ENCODE results near the gene WAPL. TPM values are rescaled to one million over a fixed set of nuclear protein-coding genes. Genes with fewer than 3 reads are reported as not detected.
"Not testable (repeated sequence)": the region's sequence is repeated elsewhere in the genome, so short reads cannot be mapped to it uniquely, and the experiment has no call there.

Gene WAPL, protein sequence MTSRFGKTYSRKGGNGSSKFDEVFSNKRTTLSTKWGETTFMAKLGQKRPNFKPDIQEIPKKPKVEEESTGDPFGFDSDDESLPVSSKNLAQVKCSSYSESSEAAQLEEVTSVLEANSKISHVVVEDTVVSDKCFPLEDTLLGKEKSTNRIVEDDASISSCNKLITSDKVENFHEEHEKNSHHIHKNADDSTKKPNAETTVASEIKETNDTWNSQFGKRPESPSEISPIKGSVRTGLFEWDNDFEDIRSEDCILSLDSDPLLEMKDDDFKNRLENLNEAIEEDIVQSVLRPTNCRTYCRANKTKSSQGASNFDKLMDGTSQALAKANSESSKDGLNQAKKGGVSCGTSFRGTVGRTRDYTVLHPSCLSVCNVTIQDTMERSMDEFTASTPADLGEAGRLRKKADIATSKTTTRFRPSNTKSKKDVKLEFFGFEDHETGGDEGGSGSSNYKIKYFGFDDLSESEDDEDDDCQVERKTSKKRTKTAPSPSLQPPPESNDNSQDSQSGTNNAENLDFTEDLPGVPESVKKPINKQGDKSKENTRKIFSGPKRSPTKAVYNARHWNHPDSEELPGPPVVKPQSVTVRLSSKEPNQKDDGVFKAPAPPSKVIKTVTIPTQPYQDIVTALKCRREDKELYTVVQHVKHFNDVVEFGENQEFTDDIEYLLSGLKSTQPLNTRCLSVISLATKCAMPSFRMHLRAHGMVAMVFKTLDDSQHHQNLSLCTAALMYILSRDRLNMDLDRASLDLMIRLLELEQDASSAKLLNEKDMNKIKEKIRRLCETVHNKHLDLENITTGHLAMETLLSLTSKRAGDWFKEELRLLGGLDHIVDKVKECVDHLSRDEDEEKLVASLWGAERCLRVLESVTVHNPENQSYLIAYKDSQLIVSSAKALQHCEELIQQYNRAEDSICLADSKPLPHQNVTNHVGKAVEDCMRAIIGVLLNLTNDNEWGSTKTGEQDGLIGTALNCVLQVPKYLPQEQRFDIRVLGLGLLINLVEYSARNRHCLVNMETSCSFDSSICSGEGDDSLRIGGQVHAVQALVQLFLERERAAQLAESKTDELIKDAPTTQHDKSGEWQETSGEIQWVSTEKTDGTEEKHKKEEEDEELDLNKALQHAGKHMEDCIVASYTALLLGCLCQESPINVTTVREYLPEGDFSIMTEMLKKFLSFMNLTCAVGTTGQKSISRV (N-terminal part only)
- 24.5 and 26.0 TPM in 2 replicates for total RNA-seq (2014; rRNA removed)
- Bru-seq, nascent RNA: percentile 85 among the genes with signal in this experiment
- BruChase-seq, experiment 1, labeled RNA remaining after a 6-hour chase: percentile 85 among the genes with signal in this experiment
- percentile 86 among the genes with signal in this experiment for BruChase-seq, experiment 2, labeled RNA remaining after a 2-hour chase
- long read RNA-seq, full-length matches to known transcripts: 23 of 80 reads
- long read RNA-seq, partial matches to known transcripts: 40 of 80 reads
- long read RNA-seq, other reads (novel, unspliced or antisense): 17 of 80 reads

DNA sequence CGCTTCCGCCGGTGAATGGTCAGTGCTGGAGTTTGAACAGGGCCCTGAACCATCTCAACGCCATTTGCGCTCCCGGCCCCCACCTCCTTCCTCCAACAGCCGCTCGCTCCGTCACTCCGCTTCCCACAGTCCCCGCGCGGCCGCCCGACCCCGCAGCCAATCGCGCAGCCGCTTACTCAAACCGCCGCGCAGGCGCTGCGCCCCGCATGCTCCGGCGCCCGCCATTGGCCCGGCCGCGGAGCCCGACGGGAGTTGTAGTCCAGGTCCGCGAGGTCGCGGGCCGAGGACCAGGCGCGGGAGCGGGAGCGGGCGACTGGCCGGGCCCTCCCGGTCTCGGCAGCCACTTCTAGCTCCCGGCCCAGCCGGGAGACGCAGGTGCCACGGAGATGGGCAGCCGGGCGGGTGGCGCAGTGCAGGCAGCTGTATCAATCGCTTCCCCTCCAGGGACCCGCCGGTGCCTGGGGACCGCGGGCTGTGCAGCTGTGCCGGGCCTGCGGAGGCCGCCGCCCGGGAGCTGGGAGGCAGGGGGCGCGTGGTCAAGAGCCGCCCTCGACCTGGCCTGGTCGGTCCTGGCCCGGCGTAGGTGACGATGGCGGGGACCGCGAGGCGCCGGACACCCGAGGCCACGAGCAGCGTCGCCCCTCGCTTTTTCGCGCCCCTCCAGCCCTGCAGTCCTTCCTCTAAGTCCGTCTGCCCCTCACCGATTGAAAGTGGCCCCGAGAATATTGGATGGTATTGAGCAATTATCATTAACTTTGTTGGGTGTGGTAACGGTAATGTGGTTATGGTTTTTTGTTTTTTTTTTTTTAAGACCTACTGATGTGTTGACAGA lies at the start of gene WAPL:
WAPL (minus strand) TSS at position 115 of the 832 bp plus-strand sequence. CDS start 3,723 bp downstream, outside the sequence.
- Histone ChIP-seq H3K9me3 (ENCODE audit: low read length) (no peaks in the 10 kb centered on the region), H3K27ac (ENCODE audit: low read length) (peak within 1 kb of the TSS; percentile 50), H3K9ac (ENCODE audit: low read length) (peak within 1 kb of the TSS; percentile 98), H3F3A (ENCODE audit: low read length, unreplicated experiment) (no peaks in the 10 kb centered on the region), H3K36me3 (ENCODE audit: low read depth, low read length) (peaks cover 4% of the 10 kb centered on the region), H4K20me1 (ENCODE audit: low read length) (peaks cover 18% of the 10 kb centered on the region), H3K4me1 (ENCODE audit: insufficient read depth, low read length) (peaks cover 18% of the 10 kb centered on the region), H3K4me3 (ENCODE audit: low read length) (peak within 1 kb of the TSS; percentile 96), H3K27me3 (ENCODE audit: low read length) (no peaks in the 10 kb centered on the region), H3K4me2 (ENCODE audit: low read length) (peak within 1 kb of the TSS; percentile 93), H2AFZ (ENCODE audit: low read length) (peak within 1 kb of the TSS; percentile 93), H3K79me2 (ENCODE audit: low read length) (peaks cover 77% of the 10 kb centered on the region), H3K9me2 (replicated peaks; ENCODE audit: low read length) (no peaks in the 10 kb centered on the region)
- intact Hi-C loops (cut with micrococcal nuclease): loop anchor here (1.0 to 5.0 kb wide), 3 partner anchors 122 to 165 kb away; no protein-coding TSS in a partner anchor
- CTCF ChIA-PET: interaction anchor here (1.0 kb wide), 1 partner anchor 163 kb away, joined by 9 read pairs; no protein-coding TSS in a partner anchor
- POLR2A ChIA-PET (ENCODE audit: unreplicated experiment): interaction anchor here (0.7 kb wide), 1 partner anchor 48 kb away, joined by 26 read pairs; no protein-coding TSS in a partner anchor
- DNase-seq (peak; percentile 91), ATAC-seq (peak; percentile 92)
- TF ChIP-seq EZH2phosphoT487 (IDR thresholded peaks at IDR 0.05; ENCODE audit: borderline replicate concordance, low read length) (no peak), EZH2 (IDR thresholded peaks at IDR 0.05; ENCODE audit: low read length, unreplicated experiment) (no peak)
- TF ChIP-seq, protein P1, sequence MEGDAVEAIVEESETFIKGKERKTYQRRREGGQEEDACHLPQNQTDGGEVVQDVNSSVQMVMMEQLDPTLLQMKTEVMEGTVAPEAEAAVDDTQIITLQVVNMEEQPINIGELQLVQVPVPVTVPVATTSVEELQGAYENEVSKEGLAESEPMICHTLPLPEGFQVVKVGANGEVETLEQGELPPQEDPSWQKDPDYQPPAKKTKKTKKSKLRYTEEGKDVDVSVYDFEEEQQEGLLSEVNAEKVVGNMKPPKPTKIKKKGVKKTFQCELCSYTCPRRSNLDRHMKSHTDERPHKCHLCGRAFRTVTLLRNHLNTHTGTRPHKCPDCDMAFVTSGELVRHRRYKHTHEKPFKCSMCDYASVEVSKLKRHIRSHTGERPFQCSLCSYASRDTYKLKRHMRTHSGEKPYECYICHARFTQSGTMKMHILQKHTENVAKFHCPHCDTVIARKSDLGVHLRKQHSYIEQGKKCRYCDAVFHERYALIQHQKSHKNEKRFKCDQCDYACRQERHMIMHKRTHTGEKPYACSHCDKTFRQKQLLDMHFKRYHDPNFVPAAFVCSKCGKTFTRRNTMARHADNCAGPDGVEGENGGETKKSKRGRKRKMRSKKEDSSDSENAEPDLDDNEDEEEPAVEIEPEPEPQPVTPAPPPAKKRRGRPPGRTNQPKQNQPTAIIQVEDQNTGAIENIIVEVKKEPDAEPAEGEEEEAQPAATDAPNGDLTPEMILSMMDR (conservative IDR thresholded peaks at IDR 0.05; ENCODE audit: low read depth, low read length): no peak
- no TSS peak for BruUV-seq (replicated peaks)

DNA sequence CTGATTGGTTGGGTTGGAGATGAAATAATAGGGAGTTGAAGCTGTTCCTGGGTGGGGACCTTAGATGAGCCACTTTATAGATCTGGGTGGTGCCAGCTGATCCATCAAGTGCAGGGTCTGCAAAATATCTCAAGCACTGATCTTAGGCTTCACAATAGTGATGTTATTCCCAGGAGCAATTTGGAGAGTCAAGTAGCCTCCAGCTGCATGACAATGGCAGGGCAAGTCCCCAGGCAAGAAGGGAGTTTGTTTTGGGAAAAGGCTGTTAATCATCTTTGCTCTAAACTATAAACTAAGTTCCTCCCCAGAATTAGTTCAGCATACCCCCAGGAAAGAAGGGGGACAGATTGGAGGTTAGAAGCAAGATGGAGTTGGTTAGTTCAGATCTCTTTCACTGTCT lies 47.7 kb upstream of the WAPL start:
- no peak overlapping the region for H3K27ac ChIP-seq (ENCODE audit: low read length)
- ATAC-seq (no peak), DNase-seq (no peak)
- no peaks in the 10 kb centered on the region for H3F3A ChIP-seq (ENCODE audit: low read length, unreplicated experiment)
- no peaks in the 10 kb centered on the region for H4K20me1 ChIP-seq (ENCODE audit: low read length)
- no peak overlapping the region for H3K4me2 ChIP-seq (ENCODE audit: low read length)
- H3K79me2 ChIP-seq (ENCODE audit: low read length): no peaks in the 10 kb centered on the region
- no peak overlapping the region for H2AFZ ChIP-seq (ENCODE audit: low read length)
- H3K27me3 ChIP-seq (ENCODE audit: low read length): no peaks in the 10 kb centered on the region
- no peak overlapping the region for H3K9ac ChIP-seq (ENCODE audit: low read length)
- H3K4me1 ChIP-seq (ENCODE audit: insufficient read depth, low read length): no peaks in the 10 kb centered on the region
- TF ChIP-seq EZH2 (IDR thresholded peaks at IDR 0.05; ENCODE audit: low read length, unreplicated experiment) (no peak), EZH2phosphoT487 (IDR thresholded peaks at IDR 0.05; ENCODE audit: borderline replicate concordance, low read length) (no peak)
- TF ChIP-seq, protein P1 (conservative IDR thresholded peaks at IDR 0.05; ENCODE audit: low read depth, low read length): no peak
- POLR2A ChIA-PET (ENCODE audit: unreplicated experiment): no interaction called here
- CTCF ChIA-PET: no interaction called here
- no TSS peak for BruUV-seq (replicated peaks)
- H3K36me3 ChIP-seq (ENCODE audit: low read depth, low read length): no peaks in the 10 kb centered on the region
- intact Hi-C loops (cut with micrococcal nuclease): no loop called here
- H3K9me3 ChIP-seq (ENCODE audit: low read length): no peaks in the 10 kb centered on the region
- H3K9me2 ChIP-seq (replicated peaks; ENCODE audit: low read length): no peaks in the 10 kb centered on the region
- H3K4me3 ChIP-seq (ENCODE audit: low read length): no peak overlapping the region

DNA sequence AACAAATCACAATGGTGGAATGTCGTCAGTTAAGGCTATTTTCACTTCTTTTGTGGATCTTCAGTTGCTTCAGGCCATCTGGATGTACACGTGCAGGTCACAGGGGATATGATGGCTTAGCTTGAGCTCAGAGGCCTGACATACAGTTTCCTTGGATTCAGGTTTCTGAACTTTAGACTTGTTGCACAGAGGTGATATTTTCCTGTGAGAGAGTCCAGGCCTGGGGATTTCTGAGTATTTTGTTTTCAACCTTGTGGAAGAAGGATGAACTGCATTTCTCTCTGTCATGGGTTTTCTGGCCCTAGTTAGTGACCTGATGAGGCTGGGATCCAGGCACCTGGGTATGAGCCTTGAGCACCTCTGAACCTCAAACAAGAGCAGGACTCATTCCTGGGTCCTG lies 44.9 kb upstream of the WAPL start:
- H3K4me3 ChIP-seq (ENCODE audit: low read length); POLR2A ChIA-PET (ENCODE audit: unreplicated experiment); H3K27me3 ChIP-seq (ENCODE audit: low read length); H3K4me2 ChIP-seq (ENCODE audit: low read length); CTCF ChIA-PET; H3K9ac ChIP-seq (ENCODE audit: low read length); H3K36me3 ChIP-seq (ENCODE audit: low read depth, low read length); BruUV-seq (replicated peaks); H3K4me1 ChIP-seq (ENCODE audit: insufficient read depth, low read length); H4K20me1 ChIP-seq (ENCODE audit: low read length); DNase-seq; H3K9me2 ChIP-seq (replicated peaks; ENCODE audit: low read length); ATAC-seq; H3K9me3 ChIP-seq (ENCODE audit: low read length); H3K27ac ChIP-seq (ENCODE audit: low read length); intact Hi-C loops (cut with micrococcal nuclease); H2AFZ ChIP-seq (ENCODE audit: low read length); H3K79me2 ChIP-seq (ENCODE audit: low read length); H3F3A ChIP-seq (ENCODE audit: low read length, unreplicated experiment): not testable (repeated sequence)

DNA sequence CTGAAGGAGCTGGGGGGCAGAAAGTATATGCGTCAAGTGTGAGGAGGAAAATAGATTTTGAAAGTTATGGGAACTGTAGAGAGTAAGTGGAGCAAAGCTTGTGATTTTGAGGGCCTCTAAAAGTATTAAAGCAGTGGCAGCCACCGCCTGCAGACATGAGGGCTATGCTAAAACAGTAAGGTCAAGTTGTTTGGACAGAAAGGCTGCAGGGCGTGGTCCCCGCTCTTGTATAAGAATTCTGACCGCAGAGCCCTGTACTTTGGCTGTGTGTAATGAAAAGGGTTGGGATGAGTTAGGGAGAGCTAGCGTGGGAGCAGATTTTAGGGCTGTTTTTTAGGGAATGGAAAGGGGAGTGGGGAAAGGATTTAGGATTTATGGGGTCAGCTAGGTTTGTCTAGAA lies 41.7 kb upstream of the WAPL start:
- H3K36me3 ChIP-seq (ENCODE audit: low read depth, low read length); DNase-seq; CTCF ChIA-PET; POLR2A ChIA-PET (ENCODE audit: unreplicated experiment); H3K79me2 ChIP-seq (ENCODE audit: low read length); H3K9me3 ChIP-seq (ENCODE audit: low read length); H2AFZ ChIP-seq (ENCODE audit: low read length); H3K4me3 ChIP-seq (ENCODE audit: low read length); H3F3A ChIP-seq (ENCODE audit: low read length, unreplicated experiment); H3K9me2 ChIP-seq (replicated peaks; ENCODE audit: low read length); H4K20me1 ChIP-seq (ENCODE audit: low read length); H3K27me3 ChIP-seq (ENCODE audit: low read length); BruUV-seq (replicated peaks); H3K9ac ChIP-seq (ENCODE audit: low read length); H3K27ac ChIP-seq (ENCODE audit: low read length); H3K4me2 ChIP-seq (ENCODE audit: low read length); H3K4me1 ChIP-seq (ENCODE audit: insufficient read depth, low read length); ATAC-seq; intact Hi-C loops (cut with micrococcal nuclease): not testable (repeated sequence)

Data from PC-3 (cell line).